Measurements from ENCODE around the gene ARMC5.
"Not testable (repeated sequence)": the region's sequence is repeated elsewhere in the genome, so short reads cannot be mapped to it uniquely, and the experiment has no call there.

Gene ARMC5

GRCh38 chr16:31496670-31497069 lies 37.4 kb downstream of the ARMC5 start:
- DNase-seq (ENCODE audit: low read depth in 1 of 2, low spot score in 1 of 2), result no peak

- DNase-seq (ENCODE audit: low read depth in 1 of 2, low spot score in 1 of 2), result no peak
These were observed 39.2 kb downstream of the ARMC5 start for GRCh38 chr16:31498493-31498892.

GRCh38 chr16:31499928-31500327 lies 40.6 kb downstream of the ARMC5 start:
- DNase-seq (ENCODE audit: low read depth in 1 of 2, low spot score in 1 of 2), result no peak

GRCh38 chr16:31501226-31501965 lies 42.1 kb downstream of the ARMC5 start:
- no peak for DNase-seq (ENCODE audit: low read depth in 1 of 2, low spot score in 1 of 2)

GRCh38 chr16:31501966-31502348 lies 42.7 kb downstream of the ARMC5 start:
- DNase-seq (ENCODE audit: low read depth in 1 of 2, low spot score in 1 of 2), result no peak

GRCh38 chr16:31502981-31503380 lies 43.7 kb downstream of the ARMC5 start:
- DNase-seq (ENCODE audit: low read depth in 1 of 2, low spot score in 1 of 2), result no peak

GRCh38 chr16:31503555-31503954 lies 44.3 kb downstream of the ARMC5 start:
- not testable (repeated sequence) for DNase-seq (ENCODE audit: low read depth in 1 of 2, low spot score in 1 of 2)

- no peak for DNase-seq (ENCODE audit: low read depth in 1 of 2, low spot score in 1 of 2)
These were observed 44.9 kb downstream of the ARMC5 start for GRCh38 chr16:31504159-31504558.

GRCh38 chr16:31505483-31505882 lies 46.2 kb downstream of the ARMC5 start:
- no peak for DNase-seq (ENCODE audit: low read depth in 1 of 2, low spot score in 1 of 2)

- no peak for DNase-seq (ENCODE audit: low read depth in 1 of 2, low spot score in 1 of 2)
These were observed 48.3 kb downstream of the ARMC5 start for GRCh38 chr16:31507617-31507928.

- peak; percentile 65 to 70 for DNase-seq (ENCODE audit: low read depth in 1 of 2, low spot score in 1 of 2)
These were observed 48.8 kb downstream of the ARMC5 start, which contains the start of gene RUSF1 for GRCh38 chr16:31507929-31508705. Gene RUSF1, minus strand, starts transcription at chr16:31508391. Its CDS starts 18 bp downstream, at chr16:31508373.

- no peak for DNase-seq (ENCODE audit: low read depth in 1 of 2, low spot score in 1 of 2)
These were observed 49.5 kb downstream of the ARMC5 start for GRCh38 chr16:31508706-31509195.

GRCh38 chr16:31513126-31513525 lies 53.8 kb downstream of the ARMC5 start:
- no peak for DNase-seq (ENCODE audit: low read depth in 1 of 2, low spot score in 1 of 2)

GRCh38 chr16:31513884-31514283 lies 54.6 kb downstream of the ARMC5 start:
- DNase-seq (ENCODE audit: low read depth in 1 of 2, low spot score in 1 of 2), result no peak

Measured in activated T-helper 1 cell treated with anti-CD3 and anti-CD28 coated beads, Interleukin-2, amount 50 U/mL, for 16 hours (primary cell).